ENCODE data around the gene KIF5C.

Gene KIF5C

GRCh38 chr2:148990968-148991367, 115.9 kb downstream of the KIF5C start:
- no peak for DNase-seq (ENCODE audit: low spot score)

DNA sequence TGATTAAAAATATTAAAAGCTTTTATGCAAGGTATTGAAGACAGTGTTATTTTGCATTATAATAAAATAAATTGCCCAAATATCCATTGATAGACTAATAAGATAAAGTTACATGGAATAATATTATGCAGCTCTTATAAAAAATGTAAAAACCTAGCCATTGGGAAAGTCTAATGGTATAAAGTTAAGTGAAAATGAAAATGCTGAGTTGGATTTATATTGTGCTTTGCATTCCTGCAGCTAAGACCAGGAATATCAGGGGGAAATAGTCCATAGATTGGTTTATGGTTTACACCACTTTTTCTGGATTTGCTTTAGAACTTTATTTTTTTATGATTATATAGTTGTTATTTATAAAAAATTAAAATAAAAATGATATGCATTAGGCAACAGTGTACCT, 117.4 kb downstream of the KIF5C start:
- no peak for DNase-seq (ENCODE audit: low spot score)

DNA sequence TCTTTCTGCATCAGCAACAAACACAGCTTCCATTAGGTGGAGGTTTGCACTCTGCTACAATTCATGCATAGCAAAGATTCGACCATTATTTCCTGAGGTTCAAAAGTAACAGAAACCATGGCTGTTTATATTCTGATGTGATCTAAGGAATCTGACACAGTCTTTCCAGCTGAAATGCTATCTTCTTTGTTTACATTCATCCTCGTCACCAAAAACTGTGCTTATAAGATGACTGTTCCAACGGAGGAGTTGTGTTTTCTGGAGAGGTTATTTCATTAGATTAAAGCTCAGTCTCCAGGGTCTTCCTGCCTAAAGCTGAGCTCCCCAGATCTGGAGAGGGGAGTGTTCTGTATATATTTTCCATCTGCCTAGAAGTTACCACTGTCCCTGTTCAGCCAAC, 118.3 kb downstream of the KIF5C start:
- no peak for DNase-seq (ENCODE audit: low spot score)

DNA sequence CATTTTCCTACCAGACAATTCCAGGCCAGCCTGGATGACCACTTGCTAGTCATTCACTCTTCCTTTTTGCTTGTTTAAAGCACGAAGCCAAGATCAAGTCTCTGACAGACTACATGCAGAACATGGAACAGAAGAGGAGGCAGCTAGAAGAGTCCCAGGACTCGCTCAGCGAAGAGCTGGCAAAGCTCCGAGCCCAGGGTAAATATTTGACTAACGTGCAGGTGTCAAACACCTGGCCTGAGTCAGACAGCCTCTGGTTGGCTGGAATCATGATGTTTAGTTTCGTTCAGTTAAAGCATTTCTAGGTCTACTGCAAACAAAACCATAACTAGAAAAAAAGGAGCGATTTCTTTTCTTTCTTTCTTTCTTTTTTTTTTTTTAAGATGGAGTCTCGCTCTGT, 119.3 kb downstream of the KIF5C start:
- no peak for DNase-seq (ENCODE audit: low spot score)

GRCh38 chr2:148996805-148997204, 121.8 kb downstream of the KIF5C start:
- no peak for DNase-seq (ENCODE audit: low spot score)

- no peak for DNase-seq (ENCODE audit: low spot score)
Measured at GRCh38 chr2:148998165-148998830, 123.3 kb downstream of the KIF5C start.

- no peak for DNase-seq (ENCODE audit: low spot score)
Measured at GRCh38 chr2:148998831-148999200, 123.8 kb downstream of the KIF5C start.

DNA sequence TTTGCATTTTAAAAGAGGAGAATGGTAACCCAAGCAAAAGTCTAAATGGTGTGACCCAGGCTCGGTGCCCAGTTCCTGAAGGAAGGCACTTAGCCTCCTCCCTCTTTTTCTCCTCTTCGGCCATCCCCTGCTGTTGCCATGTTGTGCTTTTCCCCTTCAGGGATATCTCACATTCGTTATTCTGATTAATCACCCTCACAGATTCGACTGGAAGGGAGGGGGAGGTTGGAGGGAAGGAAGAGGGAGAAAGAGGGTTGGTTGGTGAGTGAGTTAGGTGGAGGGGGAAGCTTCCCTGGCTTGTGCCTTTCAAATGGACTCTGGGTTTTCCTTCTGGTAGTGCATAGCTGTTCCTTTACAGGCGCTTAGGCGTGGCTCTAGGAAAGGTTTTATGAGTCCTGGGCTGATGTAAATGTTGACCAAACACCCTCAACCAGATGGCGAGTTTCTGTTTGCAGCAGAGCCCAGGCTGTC, 124.5 kb downstream of the KIF5C start:
- peak; percentile 21 for DNase-seq (ENCODE audit: low spot score)

DNA sequence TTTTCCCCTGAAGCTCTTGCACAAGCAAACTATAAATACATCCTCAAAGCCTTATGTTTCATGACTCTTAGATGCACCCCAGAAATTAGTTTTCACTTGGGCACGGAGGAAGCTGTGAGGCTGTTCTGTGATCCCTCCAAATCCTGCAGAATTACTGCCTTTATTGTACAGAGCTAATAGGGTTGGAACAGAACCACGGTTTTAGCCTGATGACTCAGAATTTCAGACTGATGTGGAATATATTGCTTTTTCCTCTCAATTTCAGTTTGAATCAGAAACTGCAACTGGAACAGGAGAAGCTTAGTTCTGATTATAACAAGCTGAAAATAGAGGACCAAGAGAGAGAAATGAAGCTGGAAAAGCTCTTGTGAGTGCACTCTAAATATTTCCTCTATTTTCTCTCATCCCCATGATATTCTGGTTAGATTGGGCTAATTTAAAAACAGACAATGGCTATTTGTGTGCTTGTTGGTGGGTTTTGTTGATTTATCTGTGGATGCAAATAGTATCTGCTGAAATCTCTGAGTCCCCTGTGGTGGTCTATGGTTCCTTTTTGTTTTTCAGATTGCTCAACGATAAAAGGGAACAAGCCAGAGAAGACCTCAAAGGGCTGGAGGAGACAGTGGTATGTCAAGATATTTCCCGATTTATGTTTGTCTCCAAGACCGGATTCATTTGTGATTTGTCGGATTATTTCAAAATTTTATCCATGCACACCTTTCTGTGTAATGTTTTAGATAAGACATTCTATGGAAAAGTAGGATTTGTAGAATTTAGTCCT, 125.3 kb downstream of the KIF5C start:
- peak; percentile 44 for DNase-seq (ENCODE audit: low spot score)

- no peak for DNase-seq (ENCODE audit: low spot score)
Measured at GRCh38 chr2:149001496-149001895, 126.5 kb downstream of the KIF5C start.

DNA sequence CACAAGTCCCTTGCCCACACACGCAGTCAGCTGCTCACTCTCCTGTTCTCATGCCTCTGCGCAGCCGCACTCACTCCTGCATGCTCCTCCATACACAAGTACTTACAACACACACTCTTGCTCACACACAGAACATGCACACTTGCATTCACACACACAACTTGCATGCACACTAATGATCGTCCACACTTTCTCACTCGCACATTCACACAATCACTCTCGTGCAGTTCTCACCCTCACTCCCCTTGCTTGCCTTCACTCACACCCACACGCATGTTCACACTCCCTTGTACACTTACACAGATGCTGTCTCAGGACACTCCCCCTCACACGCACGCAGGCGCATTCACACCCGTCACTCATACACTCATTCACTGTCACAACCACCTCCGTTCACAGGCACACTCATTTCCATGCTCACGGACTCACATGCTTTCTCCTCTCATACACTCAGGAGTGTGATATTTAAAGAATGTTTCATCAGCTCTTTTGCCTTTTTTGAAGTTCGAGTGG, 127.4 kb downstream of the KIF5C start:
- no peak for DNase-seq (ENCODE audit: low spot score)

DNA sequence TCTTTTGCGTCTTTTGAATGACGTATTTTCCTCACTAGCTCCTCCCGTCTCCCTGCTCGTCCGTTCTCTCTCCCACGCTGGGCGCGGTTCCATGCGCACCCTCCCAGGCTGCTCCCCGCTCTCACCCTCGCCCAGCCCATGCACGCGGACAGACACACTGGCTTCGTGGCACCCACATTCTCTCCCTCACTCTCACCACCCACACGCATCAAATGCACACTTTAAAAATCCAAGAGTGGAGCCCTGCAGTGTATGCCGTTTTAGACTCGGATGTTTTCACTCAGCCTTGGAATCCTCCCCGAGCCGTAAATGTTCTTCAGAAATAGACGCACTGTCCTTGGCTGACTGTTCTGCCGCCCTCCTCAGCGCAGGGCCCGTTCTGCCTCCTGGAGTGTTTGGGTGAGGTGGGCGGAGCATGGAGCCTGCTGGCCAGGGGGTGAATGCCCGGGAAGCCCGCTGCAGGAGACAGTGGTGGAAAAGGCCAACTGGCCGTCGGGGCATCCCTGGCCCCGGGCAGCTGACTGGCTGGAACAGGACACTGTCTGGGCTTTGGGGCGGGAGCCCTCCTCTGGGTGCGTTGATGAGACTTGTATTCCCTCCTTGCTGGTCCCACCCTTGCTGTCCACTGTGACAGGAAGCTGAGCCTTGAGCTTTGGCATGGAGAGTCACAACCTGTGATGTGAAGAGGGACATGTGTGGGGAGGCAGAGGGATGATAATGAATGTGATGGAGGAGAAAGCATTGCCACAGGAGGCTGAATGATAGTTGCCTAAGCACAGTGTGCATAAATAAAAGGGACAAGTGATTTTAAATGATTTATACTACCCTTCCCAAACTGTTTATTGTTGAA, 128.1 kb downstream of the KIF5C start:
- peak; percentile 24 for DNase-seq (ENCODE audit: low spot score)

DNA sequence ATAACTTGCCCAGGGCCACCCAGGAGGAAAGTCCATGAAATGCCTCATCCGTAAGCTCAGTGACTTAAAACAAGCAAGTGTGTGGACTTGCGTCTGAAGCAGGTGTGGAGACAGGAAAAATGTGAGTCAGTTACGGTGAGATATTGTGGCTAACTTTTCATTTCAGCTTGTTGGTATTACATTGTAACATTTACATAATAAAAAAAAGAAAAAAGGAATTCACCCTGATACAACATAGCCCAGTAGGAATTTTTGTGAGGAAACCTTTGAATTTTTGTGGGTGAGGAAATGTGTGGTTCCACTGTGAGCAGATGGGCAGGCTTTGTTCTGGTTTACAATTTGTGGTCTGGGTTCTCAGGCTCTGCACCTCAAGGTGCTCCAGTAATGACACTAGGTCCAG, 129.8 kb downstream of the KIF5C start:
- peak; percentile 82 for DNase-seq (ENCODE audit: low spot score)

GRCh38 chr2:149005471-149006077, 130.5 kb downstream of the KIF5C start:
- DNase-seq (ENCODE audit: low spot score), result peak; percentile 27

DNA sequence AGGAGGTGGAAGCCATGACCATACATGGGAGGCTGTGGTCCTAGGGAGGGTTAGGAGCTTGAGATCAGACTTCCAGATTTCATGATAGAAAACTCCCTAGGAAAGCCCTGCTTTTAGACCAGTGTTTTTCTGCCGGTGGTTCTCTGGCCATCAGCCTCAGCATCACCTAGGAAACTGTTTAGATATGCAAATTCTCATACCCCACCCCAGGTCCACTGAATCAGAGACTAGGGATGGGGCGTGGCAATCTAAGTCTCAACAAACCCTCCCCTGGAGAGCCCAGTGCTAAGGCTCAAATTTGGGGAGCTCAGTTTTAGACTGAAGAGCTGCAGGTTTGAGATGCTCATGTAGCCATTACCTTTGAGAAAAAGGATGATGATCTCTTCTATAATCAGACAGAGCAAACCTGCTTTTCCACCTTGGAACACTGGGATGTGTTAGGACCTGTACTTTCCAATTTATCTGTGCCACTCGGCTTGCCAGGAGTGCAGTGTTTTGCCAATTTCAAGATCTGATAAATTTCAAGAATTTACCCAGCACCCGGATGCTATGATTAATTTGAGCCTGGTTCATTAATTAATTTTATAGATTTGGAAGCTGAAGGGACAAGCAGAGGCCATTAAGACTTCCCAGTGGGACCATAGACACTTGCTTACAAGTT, 132.0 kb downstream of the KIF5C start:
- no peak for DNase-seq (ENCODE audit: low spot score)

DNA sequence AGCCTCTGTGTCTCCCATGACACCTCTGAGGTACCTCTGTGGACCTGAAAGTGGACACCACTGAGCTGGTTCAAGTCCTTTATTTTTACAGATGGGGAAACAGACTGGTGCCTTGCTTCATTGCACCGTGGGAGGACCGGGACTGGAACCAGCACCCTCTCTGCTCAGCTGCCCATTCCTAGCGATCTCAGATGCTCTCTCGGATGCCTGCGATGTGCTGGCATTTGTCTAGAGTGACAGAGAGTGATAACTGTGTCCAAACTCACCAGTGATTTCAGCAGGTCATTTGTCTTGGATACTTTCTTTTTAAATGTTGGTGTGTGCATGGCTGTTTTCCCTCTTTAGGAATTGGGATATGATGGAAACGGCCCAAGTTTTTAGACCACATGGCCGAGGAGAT, 133.4 kb downstream of the KIF5C start:
- no peak for DNase-seq (ENCODE audit: low spot score)

- no peak for DNase-seq (ENCODE audit: low spot score)
Measured at GRCh38 chr2:149009576-149010461, 134.8 kb downstream of the KIF5C start.

DNA sequence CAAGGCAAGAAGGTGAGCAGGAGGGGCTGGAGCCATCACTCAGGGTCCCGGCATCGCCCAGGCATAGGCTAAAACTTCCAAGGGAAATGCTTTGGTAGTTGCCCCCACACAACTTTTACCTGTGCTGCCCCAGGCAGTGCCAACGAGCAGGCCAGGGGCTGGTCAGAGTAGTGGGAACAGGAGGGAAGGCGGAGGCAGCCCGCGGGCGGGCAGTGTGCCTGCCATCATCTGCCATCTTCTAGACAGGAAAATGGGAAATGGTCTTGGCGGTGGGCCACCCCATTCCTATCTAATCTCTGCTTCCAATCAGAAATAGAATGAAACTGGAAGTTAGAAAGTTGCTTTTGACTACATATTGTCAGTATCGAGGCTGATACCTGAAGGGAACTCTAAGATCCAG, 137.5 kb downstream of the KIF5C start:
- no peak for DNase-seq (ENCODE audit: low spot score)

DNA sequence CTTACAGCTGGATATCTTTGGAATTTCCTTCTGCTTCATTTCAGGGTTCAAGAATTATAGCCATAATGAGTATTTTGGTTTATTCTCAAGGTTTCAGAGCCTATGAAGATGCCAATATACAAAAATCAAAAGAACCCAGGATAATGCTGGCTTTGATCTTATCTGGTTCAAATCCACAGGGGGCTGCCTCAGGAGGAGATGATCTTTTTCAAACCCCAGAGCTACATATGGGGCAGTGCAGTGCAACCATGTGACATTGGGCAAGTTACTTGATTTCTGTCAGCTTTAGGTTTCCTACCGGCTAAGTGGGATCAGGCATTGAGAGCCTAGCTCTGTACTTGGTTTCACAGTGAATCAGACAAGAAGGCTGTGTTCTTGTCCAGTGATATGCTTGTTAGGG, 140.5 kb downstream of the KIF5C start:
- DNase-seq (ENCODE audit: low spot score), result no peak

GRCh38 chr2:149015926-149016563, 141.0 kb downstream of the KIF5C start:
- DNase-seq (ENCODE audit: low spot score), result no peak
